Hepatocyte (in vitro differentiated cells): ENCODE results near the gene MRPL27. TPM values are rescaled to one million over a fixed set of nuclear protein-coding genes. Genes with fewer than 3 reads are reported as not detected.
A peak's percentile ranks its signal among the peaks of the same experiment; 100 is the strongest.

Experiments used
- DNase-seq: peaks from one replicate; pipeline ENCODE4 v3.0.0-alpha.2; 2016; ENCODE audit warnings: low spot score
- H2AFZ ChIP-seq: fragments of 200-600 bp; sonication (generic); 2 replicates; pipeline ENCODE4 v1.6.0; 2016; ENCODE audit warnings: antibody characterized with exemption, mild to moderate bottlenecking
- H3K27ac ChIP-seq: fragments of 200-600 bp; sonication (generic); 2 replicates; pipeline ENCODE4 v1.5.1; 2016; ENCODE audit warnings: mild to moderate bottlenecking
- H3K27me3 ChIP-seq: fragments of 200-600 bp; sonication (generic); 2 replicates; pipeline ENCODE4 v1.6.1; 2016
- H3K36me3 ChIP-seq: fragments of 200-600 bp; sonication (generic); replicated peaks from 2 replicates; pipeline ENCODE4 v1.5.1; 2016; ENCODE audit warnings: low read depth; ENCODE audit not compliant: insufficient read depth
- H3K4me1 ChIP-seq: fragments of 200-600 bp; sonication (generic); 2 replicates; pipeline ENCODE4 v1.5.1; 2016; ENCODE audit warnings: mild to moderate bottlenecking, moderate library complexity; ENCODE audit not compliant: insufficient read depth
- H3K4me2 ChIP-seq: fragments of 200-600 bp; sonication (generic); 2 replicates; pipeline ENCODE4 v1.6.0; 2016
- H3K4me3 ChIP-seq: fragments of 200-600 bp; sonication (generic); 2 replicates; pipeline ENCODE4 v1.5.1; 2016; ENCODE audit warnings: mild to moderate bottlenecking
- H3K79me2 ChIP-seq: fragments of 200-600 bp; sonication (generic); 2 replicates; pipeline ENCODE4 v1.6.0; 2017; ENCODE audit warnings: mild to moderate bottlenecking
- H3K9me2 ChIP-seq: fragments of 200-600 bp; sonication (generic); replicated peaks from 2 replicates; pipeline ENCODE4 v1.6.0; 2017; ENCODE audit warnings: mild to moderate bottlenecking; ENCODE audit not compliant: insufficient read depth
- H3K9me3 ChIP-seq: fragments of 200-600 bp; sonication (generic); 2 replicates; pipeline ENCODE4 v1.5.1; 2016; ENCODE audit warnings: low read depth, mild to moderate bottlenecking
- H4K20me1 ChIP-seq: fragments of 200-600 bp; sonication (generic); 2 replicates; pipeline ENCODE4 v1.6.0; 2016; ENCODE audit warnings: mild to moderate bottlenecking; ENCODE audit not compliant: insufficient read depth, poor library complexity, severe bottlenecking
- EZH2 ChIP-seq: fragments of 200-600 bp; sonication (generic); IDR thresholded peaks from 2 replicates; pipeline ENCODE4 v1.6.1; 2016; ENCODE audit warnings: antibody characterized with exemption, mild to moderate bottlenecking, borderline replicate concordance
- EZH2phosphoT487 ChIP-seq: fragments of 200-600 bp; sonication (generic); IDR thresholded peaks from one replicate; pipeline ENCODE4 v1.6.1; 2018; ENCODE audit warnings: antibody characterized with exemption, mild to moderate bottlenecking, low read depth, moderate library complexity; ENCODE audit not compliant: unreplicated experiment, severe bottlenecking
- WGBS: methylation state at CpG from one replicate; pipeline ENCODE4 v1.1.6; 2016; ENCODE audit warnings: low lambda C conversion rate; ENCODE audit errors: missing lambda C conversion rate; 5-methylcytosine and 5-hydroxymethylcytosine counted together
- polyA plus RNA-seq: library from polyadenylated mRNA; unstranded; fragments of >200 nt; fragmentation: Nextera tagmentation; extraction: Ambion mirVana; gene quantifications from 2 replicates; pipeline ENCODE4 v1.2.1, GENCODE V29; 2016
- total RNA-seq: library from RNA; depleted of rRNA; stranded (reverse); fragments of >200 nt; gene quantifications from 2 replicates; pipeline ENCODE4 v1.2.3, GENCODE V29; 2014
- TF ChIP-seq, protein P1 (sequence below): fragments of 200-600 bp; sonication (generic); IDR thresholded peaks from 2 replicates; pipeline ENCODE4 v1.5.1; 2016; ENCODE audit warnings: antibody characterized with exemption, mild to moderate bottlenecking; ENCODE audit not compliant: poor library complexity

Gene MRPL27
- total and polyA plus RNA-seq, 2 experiments from 2014 or later: 83.0 to 139 TPM

DNA sequence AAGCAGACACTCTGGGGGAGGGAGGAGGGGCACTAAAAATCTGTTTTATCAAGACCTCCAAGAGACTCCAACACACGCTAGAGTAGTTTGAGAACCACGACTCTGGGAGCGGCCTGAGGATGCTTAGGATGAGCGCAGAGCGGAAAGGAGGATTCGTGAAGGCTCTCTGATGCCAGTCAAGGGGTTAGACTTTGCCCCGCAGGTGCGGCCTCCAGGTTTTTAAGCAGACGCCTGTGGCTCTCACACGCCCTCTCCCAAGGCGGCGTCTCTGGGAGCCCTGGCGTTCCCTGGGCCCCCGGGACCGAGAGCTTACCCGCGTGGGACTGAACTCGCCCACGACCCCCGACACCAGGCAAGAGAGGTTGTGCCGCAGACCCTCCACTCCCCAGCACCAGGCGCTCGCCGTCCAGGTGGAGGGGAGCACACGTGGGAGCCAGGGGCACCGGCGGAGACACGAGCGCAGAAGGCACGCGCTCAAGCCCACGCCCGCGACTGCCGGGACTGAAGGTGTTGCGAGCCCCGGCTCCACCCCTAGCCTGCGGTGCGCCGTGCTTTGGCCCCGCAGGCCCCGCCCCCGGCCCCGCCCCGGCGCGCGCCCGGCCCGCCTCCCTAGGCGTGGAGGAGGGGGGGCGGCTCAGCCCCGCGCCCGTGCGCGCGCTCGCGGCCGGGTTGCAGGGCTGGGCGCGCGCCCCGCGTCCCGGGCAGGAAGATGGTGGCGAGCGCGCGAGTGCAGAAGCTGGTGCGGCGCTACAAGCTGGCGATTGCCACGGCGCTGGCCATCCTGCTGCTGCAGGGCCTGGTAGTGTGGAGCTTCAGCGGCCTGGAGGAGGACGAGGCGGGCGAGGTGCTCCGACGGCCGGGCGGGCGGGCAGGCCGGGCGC is 27.3 kb downstream of the MRPL27 start, which contains the start of gene XYLT2:
Gene XYLT2 (plus strand): TSS at position 695 of the 881 bp plus-strand sequence. CDS start 15 bp downstream, at position 710.
- WGBS: 5% methylated on average over 60 of the region's 87 CpGs
- peak within 1 kb of the TSS; percentile 97 for H2AFZ ChIP-seq
- TF ChIP-seq, protein P1, sequence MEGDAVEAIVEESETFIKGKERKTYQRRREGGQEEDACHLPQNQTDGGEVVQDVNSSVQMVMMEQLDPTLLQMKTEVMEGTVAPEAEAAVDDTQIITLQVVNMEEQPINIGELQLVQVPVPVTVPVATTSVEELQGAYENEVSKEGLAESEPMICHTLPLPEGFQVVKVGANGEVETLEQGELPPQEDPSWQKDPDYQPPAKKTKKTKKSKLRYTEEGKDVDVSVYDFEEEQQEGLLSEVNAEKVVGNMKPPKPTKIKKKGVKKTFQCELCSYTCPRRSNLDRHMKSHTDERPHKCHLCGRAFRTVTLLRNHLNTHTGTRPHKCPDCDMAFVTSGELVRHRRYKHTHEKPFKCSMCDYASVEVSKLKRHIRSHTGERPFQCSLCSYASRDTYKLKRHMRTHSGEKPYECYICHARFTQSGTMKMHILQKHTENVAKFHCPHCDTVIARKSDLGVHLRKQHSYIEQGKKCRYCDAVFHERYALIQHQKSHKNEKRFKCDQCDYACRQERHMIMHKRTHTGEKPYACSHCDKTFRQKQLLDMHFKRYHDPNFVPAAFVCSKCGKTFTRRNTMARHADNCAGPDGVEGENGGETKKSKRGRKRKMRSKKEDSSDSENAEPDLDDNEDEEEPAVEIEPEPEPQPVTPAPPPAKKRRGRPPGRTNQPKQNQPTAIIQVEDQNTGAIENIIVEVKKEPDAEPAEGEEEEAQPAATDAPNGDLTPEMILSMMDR: no peak
- TF ChIP-seq EZH2: no peak
- TF ChIP-seq EZH2phosphoT487: no peak

DNA sequence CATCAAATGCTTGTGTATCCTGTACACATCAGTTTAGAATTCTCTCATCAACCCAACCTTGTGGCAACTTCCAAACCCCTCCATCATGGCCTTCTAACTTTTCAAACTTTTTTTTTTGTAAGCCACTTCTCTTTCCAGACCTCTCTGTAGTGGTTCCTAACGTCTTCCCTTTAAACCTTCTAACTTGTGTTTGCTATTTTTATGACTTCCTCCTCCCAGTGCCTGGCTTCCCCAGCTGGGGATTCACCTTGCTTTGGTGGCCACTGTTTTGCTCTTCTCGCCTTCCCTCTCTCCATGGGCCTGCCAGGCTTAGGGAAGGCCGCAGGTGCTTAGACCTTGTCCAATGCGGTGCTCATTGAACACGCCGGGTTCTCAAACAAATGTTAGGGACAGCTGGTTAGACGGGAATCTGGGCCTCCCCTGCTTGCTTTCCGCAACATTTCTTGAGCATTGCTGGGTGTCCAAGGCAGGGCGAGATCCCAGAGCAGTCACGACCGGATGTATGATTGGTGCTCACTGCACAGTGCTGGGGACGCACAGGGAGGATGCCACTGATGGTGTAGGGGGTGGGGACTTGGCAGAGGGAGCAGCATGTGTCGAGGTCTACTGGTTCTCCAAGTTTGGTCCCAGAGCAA is 28.1 kb downstream of the MRPL27 start:
- Histone ChIP-seq H3K4me2 (peak overlapping the region; percentile 100), H3K4me1 (peaks cover 20% of the 10 kb centered on the region), H3K79me2 (peaks cover 31% of the 10 kb centered on the region), H3K36me3 (no peaks in the 10 kb centered on the region), H3K27ac (no peak overlapping the region), H3K9me2 (no peaks in the 10 kb centered on the region), H4K20me1 (no peaks in the 10 kb centered on the region), H3K9me3 (no peaks in the 10 kb centered on the region), H3K27me3 (no peaks in the 10 kb centered on the region), H2AFZ (no peak overlapping the region), H3K4me3 (no peak overlapping the region)
- no peak for TF ChIP-seq EZH2phosphoT487
- 78% methylated on average over 13 of the region's 13 CpGs for WGBS
- no peak for DNase-seq

More for the DNA sequence above, 27.3 kb downstream of the MRPL27 start, which contains the start of gene XYLT2:
- peaks cover 20% of the 10 kb centered on the region for H3K4me1 ChIP-seq
- DNase-seq: peak; percentile 95
- H3K36me3 ChIP-seq: no peaks in the 10 kb centered on the region
- H3K27me3 ChIP-seq: no peaks in the 10 kb centered on the region
- peak within 1 kb of the TSS; percentile 100 for H3K4me2 ChIP-seq
- peak within 1 kb of the TSS; percentile 78 for H3K27ac ChIP-seq
- no peaks in the 10 kb centered on the region for H3K9me3 ChIP-seq
- no peaks in the 10 kb centered on the region for H4K20me1 ChIP-seq
- peak within 1 kb of the TSS; percentile 70 for H3K4me3 ChIP-seq
- H3K79me2 ChIP-seq: peaks cover 36% of the 10 kb centered on the region
- H3K9me2 ChIP-seq: no peaks in the 10 kb centered on the region

DNA sequence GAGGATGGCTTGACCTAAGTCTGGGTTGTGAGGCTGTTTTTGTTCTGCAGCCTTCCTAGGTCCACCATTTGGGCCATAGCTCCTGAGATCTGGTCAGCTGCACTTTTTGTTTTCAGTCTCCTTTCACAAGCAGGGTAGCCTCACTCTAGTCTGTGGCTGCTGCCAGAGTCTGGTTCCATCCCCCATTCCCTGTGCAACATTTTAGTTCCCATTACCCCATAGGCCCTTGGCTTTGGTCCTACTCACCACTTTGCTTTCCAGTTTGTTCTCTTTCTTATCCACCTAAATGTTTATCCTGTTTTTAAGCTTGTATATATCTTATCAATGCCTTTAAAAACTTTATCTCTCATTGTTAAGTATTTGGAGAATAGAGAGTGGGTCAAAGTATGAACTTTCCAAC is 33.6 kb downstream of the MRPL27 start:
- no peak overlapping the region for H2AFZ ChIP-seq
- H4K20me1 ChIP-seq: no peaks in the 10 kb centered on the region
- H3K36me3 ChIP-seq: no peaks in the 10 kb centered on the region
- no peak for DNase-seq
- H3K4me3 ChIP-seq: no peak overlapping the region
- no peaks in the 10 kb centered on the region for H3K27me3 ChIP-seq
- no peaks in the 10 kb centered on the region for H3K9me3 ChIP-seq
- TF ChIP-seq EZH2 (no peak), EZH2phosphoT487 (no peak)
- TF ChIP-seq, protein P1: no peak
- H3K9me2 ChIP-seq: no peaks in the 10 kb centered on the region
- H3K4me1 ChIP-seq: no peaks in the 10 kb centered on the region
- H3K27ac ChIP-seq: no peak overlapping the region
- H3K79me2 ChIP-seq: no peaks in the 10 kb centered on the region
- H3K4me2 ChIP-seq: no peak overlapping the region

DNA sequence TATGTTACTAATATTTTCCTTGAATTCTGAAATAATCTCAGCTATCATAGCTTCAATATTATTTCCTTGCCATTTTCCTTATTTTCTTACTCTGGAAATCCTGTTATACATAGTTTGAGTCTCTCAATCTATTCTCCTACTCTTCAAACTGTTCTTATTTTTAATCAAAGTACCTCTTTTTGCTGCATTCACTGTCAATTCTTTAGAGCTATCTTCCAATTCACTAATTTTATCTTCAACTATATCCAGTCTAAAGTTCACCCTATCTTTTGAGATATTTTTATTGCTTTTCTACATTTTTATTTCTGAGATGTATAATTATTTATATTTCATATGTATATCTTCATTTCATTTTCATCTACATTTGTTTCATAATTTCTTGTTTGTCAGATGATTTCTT is 34.3 kb downstream of the MRPL27 start:
- H3K4me3 ChIP-seq: no peak overlapping the region
- TF ChIP-seq EZH2phosphoT487 (no peak), EZH2 (no peak)
- TF ChIP-seq, protein P1: no peak
- no peaks in the 10 kb centered on the region for H3K27me3 ChIP-seq
- H3K9me2 ChIP-seq: no peaks in the 10 kb centered on the region
- H3K27ac ChIP-seq: no peak overlapping the region
- DNase-seq: no peak
- no peaks in the 10 kb centered on the region for H4K20me1 ChIP-seq
- H3K4me2 ChIP-seq: no peak overlapping the region
- no peak overlapping the region for H2AFZ ChIP-seq
- H3K36me3 ChIP-seq: no peaks in the 10 kb centered on the region
- H3K9me3 ChIP-seq: no peaks in the 10 kb centered on the region
- H3K79me2 ChIP-seq: no peaks in the 10 kb centered on the region
- no peaks in the 10 kb centered on the region for H3K4me1 ChIP-seq
